DMS79 (cell line): ENCODE measurements around the gene KDM4B.

Source experiments
- DNase-seq: peaks from one replicate; lab custom pipeline; 2025; lab: John Stamatoyannopoulos, UW

Gene KDM4B

GRCh38 chr19:5108123-5108596 lies 139.2 kb downstream of the KDM4B start:
- DNase-seq, result no peak

DNA sequence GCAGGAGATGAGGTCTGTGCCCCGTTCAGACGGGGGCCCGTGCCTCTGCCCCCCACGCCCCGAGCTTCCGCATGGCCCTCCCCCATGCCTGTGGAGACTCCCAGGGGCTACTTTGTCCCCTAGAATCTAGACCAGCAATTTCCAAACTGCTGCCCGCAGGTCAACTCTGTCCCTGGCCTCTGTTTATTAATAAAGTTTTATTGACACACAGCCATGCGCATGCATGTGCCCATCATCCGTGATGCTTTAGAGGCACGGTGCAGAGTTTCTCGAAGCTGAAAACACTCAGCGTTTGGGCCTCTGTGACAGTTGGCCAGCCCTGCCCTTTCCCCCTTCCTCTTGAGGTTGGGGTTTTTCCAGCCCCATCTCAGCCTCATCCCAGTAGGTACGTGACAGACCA lies 140.0 kb downstream of the KDM4B start:
- DNase-seq, result no peak

DNA sequence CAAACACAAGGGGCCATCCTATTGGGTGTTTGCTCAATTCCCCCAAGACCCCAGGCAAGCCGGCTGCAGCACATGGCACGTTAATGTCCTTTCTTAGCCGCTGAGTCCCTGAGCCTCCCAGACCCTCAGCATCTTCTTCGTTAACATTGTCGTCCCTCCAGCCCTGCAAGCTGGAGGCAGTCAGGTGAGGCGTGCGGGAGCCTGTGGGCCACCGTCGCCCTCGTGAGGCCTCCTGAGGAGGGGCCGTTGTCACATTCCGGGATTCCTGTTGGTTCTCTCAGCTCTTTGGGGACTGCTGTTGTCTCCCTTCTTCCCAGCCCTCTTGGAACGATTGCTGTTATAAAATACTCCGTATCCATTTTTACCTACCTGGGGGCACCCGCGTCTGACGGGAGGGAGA lies 140.6 kb downstream of the KDM4B start:
- DNase-seq, result no peak

GRCh38 chr19:5110546-5110945 lies 141.6 kb downstream of the KDM4B start:
- no peak for DNase-seq

DNA sequence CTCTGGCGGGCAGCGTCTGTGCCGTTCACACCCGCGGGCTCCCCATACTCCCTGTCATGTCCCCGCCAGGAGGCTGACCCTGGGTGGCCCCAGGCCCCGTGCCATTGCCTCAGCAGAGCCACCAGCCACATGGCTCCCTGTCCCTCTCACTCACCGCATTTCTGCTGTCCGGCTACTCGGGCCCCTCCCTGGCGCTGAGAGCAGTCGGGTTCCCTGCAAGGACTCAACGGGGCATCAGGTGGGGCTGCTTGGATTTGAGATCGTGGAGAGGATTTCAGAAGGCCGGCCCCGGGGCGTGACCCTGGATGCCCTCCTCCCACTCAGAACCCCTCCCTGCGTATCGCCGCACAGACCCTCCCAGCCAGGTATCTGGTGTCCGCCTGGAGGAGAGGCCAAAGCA lies 142.1 kb downstream of the KDM4B start:
- DNase-seq, result no peak

GRCh38 chr19:5112175-5112574 lies 143.3 kb downstream of the KDM4B start:
- DNase-seq, result no peak

DNA sequence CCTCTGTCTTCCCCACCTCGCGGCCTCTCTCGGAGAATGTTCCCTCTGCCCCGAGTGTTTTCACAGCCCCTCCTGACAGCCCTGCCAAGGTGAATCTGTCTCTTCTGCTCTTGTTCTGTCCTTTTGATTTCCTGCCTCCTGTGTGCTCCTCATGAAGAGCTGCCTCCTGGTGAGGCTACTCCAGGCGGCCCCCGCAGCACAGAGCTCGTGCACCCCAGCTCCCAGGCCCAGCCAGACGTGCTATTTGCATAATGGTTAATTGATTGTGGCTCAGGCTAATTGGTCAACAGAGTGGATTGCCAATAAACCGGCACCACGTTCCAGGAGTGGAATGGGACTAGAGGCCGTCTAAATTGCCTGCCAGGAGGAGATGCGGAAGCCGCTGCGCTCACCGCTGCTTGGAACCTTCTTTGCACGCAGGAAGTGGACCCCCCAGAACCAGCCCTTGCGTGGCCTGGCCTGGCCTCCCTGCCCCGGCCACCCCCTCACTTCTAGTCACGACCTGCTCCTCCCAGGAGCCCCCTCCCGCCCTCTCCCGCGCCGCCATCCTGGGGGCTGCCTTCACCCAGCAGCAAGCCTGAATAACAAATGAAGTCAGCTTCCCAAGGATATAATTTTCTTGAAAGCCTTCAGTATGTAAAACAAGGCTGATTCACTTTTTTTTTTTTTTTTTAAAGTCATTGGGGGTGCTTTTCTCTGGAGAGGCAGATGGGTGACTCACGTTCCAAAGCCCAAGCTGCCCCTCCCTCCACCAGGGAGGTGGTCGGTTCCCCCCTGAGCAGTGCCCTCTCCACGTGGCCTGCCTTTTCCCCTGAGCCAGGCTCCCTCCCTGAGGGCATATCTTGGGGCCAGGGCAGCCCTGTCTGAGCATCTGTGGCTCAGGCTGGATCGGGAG lies 144.0 kb downstream of the KDM4B start:
- no peak for DNase-seq

GRCh38 chr19:5113633-5114586 lies 145.0 kb downstream of the KDM4B start:
- no peak for DNase-seq

- no peak for DNase-seq
Observed at GRCh38 chr19:5114727-5115126, 145.8 kb downstream of the KDM4B start.

DNA sequence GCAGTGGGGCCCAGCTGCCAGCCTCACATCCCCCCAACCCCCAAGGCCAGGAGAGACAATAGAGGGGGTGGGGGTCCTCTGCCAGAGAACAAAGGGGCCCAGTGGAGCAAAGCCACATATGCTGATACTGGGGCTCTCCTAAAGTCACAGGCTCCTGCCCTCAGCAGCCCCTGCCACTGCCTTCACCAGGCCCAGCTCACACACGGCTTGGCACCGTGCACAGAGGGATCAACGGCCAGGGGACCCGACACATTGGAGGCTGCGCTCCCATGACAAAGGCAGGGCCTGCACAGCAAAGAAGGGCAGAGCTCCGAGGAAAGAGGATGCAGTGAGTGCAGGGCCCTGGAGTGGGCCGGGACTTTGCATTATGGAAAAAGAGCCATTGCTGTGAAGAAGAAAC lies 146.4 kb downstream of the KDM4B start:
- DNase-seq, result no peak

- no peak for DNase-seq
Observed at GRCh38 chr19:5115771-5116202, 146.9 kb downstream of the KDM4B start.

- DNase-seq, result no peak
Observed at GRCh38 chr19:5116292-5116691, 147.4 kb downstream of the KDM4B start.

DNA sequence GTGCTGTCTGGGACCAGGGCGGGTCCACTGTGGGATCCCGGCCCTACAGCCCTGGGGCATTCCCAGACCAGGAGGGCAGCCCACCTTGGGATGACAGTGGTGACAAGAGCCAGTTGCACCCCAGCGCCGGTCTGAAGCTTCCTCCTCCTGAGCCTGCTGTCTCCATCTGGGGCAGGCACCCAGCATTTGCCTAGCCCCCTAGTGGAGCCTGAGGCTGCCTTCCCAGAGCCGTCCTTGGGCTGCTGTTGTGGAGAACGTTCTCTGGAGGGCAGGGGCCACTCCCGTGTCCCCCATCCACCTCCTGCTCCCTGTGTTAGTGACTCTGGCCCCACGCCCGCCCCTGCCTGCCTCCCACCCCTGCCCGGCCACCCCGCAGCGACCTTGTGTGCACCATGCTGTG lies 148.5 kb downstream of the KDM4B start:
- no peak for DNase-seq

- DNase-seq, result no peak
Observed at GRCh38 chr19:5118026-5118425, 149.1 kb downstream of the KDM4B start.

DNA sequence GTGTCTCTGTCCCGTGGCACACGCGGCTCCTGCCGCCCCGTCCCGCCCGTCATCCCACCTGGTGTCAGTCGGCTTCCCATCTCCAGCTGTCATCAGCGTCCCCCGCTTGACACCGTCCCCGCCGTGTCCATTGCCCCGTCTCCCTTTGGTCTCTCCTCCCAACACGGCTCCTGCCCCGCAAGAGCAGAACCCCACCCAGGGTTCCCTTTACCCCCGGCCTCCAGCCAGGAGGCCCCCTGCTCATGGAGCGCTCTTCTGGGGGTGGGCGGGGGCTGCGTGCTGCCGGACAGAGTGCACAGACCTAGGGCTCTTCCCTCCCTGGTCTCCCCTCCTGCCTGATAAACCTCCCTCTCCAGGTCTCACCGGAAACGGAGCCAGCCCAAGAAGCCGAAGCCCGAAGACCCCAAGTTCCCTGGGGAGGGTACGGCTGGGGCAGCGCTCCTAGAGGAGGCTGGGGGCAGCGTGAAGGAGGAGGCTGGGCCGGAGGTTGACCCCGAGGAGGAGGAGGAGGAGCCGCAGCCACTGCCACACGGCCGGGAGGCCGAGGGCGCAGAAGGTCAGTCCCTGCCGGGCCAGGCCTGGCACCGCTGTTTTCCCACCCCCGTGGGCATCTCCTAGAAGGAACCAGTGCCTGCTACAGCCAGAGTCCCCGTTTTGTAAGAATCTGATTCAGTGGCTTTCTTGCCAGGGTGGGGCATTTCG lies 150.5 kb downstream of the KDM4B start:
- DNase-seq, result no peak

- no peak for DNase-seq
Observed at GRCh38 chr19:5120321-5120720, 151.4 kb downstream of the KDM4B start.

DNA sequence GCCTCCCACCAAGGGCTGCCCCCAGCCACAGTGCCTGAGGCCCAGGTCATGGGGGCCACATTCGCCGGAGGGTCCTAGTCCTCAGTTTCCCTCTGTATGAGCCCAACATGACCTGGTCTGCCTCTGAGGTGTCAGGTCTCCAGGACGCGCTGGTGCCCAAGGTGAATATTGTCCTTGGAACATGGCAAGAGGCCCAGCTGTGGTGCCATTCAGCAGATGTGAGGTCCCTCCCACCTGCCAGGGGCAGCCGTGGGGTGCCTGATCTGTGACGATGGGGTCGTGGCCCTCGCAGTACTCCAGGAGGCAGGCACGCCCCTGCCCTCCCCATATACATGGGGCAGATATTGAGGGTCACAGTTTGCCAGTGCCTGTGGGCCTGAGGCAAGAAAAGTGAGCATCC lies 151.9 kb downstream of the KDM4B start:
- DNase-seq, result no peak

DNA sequence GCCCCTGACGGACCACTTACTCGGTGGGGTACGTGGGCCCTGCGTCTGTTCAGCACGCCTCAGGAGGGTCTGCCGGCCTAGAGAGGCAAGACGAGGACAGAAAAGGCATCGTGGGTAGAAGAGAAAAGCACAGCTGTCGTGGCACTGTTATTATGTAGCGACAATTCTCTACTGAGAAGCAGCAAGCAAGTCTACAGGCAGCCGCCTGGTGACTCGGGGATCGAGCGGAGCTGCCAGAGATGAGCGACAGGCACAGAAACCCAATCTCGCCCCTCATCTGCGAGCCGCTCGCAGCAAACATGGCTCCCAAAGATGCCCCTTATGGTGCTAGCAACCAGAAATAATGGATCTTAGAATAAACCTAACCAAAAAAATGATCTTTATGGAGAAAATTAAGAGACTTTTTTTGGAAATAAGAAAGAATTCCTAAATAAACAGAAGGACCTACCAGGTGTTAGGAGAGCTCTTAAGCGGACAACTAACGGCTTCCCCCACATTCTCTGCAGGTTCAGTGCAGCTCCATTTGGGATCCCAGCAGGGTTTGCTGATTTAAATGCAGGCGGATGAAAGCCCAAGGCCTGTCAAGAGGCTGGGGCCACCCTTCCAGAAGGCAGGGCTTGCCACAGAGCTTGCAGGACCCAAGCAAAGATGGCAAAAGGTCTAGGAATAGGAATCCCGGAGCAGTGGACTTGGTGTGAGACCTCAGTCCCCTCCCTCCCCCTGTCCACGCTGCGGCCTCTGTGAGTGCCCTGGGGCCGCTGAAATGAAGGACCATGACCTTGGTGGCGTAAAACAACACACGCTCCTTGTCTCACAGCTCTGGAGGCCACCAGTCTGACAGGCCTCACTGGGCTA lies 152.6 kb downstream of the KDM4B start:
- DNase-seq, result no peak

DNA sequence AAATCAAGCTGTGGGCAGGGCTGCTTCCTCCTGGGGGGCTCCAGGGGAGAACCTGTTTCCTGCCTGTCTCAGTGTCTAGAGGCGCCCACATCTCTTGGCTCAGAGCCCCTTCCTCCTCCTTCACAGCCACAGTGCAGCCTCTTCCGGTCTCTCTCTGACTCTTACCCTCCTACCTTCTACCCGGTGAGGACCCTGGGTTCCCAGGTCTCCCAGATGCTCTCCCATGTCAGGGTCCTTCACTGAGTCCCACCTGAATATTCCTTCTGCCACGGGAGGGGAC lies 153.1 kb downstream of the KDM4B start:
- no peak for DNase-seq

- DNase-seq, result no peak
Observed at GRCh38 chr19:5122671-5123409, 153.9 kb downstream of the KDM4B start.

GRCh38 chr19:5123646-5124045 lies 154.7 kb downstream of the KDM4B start:
- no peak for DNase-seq
